ENCODE measurements around the gene TLK1.
"Not testable (repeated sequence)": the region's sequence is repeated elsewhere in the genome, so short reads cannot be mapped to it uniquely, and the experiment has no call there.

- not testable (repeated sequence) for TF ChIP-seq CTCF (IDR thresholded peaks at IDR 0.05; ENCODE audit: low read depth, low read length, missing input control); MAX (IDR thresholded peaks at IDR 0.05); RAD21 (IDR thresholded peaks at IDR 0.05); YY1 (IDR thresholded peaks at IDR 0.05); REST (IDR thresholded peaks at IDR 0.05); EGR1 (IDR thresholded peaks at IDR 0.05; ENCODE audit: low read depth in 2 of 2); SP1 (IDR thresholded peaks at IDR 0.05); ATF3 (IDR thresholded peaks at IDR 0.05); TAF1 (conservative IDR thresholded peaks at IDR 0.05); HNF4A (conservative IDR thresholded peaks at IDR 0.05); FOXA2 (IDR thresholded peaks at IDR 0.05)
Measured at GRCh38 chr2:171091517-171091916, 69.2 kb downstream of the TLK1 start.
